ENCODE measurements around the gene SLC13A2.

- TF ChIP-seq, protein P1, sequence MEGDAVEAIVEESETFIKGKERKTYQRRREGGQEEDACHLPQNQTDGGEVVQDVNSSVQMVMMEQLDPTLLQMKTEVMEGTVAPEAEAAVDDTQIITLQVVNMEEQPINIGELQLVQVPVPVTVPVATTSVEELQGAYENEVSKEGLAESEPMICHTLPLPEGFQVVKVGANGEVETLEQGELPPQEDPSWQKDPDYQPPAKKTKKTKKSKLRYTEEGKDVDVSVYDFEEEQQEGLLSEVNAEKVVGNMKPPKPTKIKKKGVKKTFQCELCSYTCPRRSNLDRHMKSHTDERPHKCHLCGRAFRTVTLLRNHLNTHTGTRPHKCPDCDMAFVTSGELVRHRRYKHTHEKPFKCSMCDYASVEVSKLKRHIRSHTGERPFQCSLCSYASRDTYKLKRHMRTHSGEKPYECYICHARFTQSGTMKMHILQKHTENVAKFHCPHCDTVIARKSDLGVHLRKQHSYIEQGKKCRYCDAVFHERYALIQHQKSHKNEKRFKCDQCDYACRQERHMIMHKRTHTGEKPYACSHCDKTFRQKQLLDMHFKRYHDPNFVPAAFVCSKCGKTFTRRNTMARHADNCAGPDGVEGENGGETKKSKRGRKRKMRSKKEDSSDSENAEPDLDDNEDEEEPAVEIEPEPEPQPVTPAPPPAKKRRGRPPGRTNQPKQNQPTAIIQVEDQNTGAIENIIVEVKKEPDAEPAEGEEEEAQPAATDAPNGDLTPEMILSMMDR (IDR thresholded peaks at IDR 0.05), result no peak
- no peak for TF ChIP-seq POLR2A (IDR thresholded peaks at IDR 0.05)
Observed at GRCh38 chr17:28544402-28545140, 71.1 kb downstream of the SLC13A2 start.

Data from adrenal gland (tissue), 5 donors.